ENCODE results near the gene RAMP2. TPM values are rescaled to one million over a fixed set of nuclear protein-coding genes. Genes with fewer than 3 reads are reported as not detected.

The RAMP2 gene
- total RNA-seq, 1 donor from 2014 or later, result not detected

- TF ChIP-seq CTCF (IDR thresholded peaks at IDR 0.05; ENCODE audit: insufficient read depth, low read length, severe bottlenecking), result no peak
- Histone ChIP-seq H3K36me3 (ENCODE audit: control insufficient read depth, insufficient read depth, low read length) (peaks cover 14% of the 10 kb centered on the region), H3K27me3 (ENCODE audit: control insufficient read depth, insufficient read depth, low read length) (no peaks in the 10 kb centered on the region), H3K4me3 (ENCODE audit: low read depth, low read length) (peak overlapping the region; percentile 72)
- FAIRE-seq (no peak), DNase-seq (ENCODE audit: low read depth) (peak; percentile 51)
Observed at GRCh38 chr17:42774066-42774745, 13.2 kb downstream of the RAMP2 start.

- Histone ChIP-seq H3K27me3 (ENCODE audit: control insufficient read depth, insufficient read depth, low read length) (no peaks in the 10 kb centered on the region), H3K4me3 (ENCODE audit: low read depth, low read length) (no peak overlapping the region), H3K36me3 (ENCODE audit: control insufficient read depth, insufficient read depth, low read length) (peaks cover 14% of the 10 kb centered on the region)
- DNase-seq (ENCODE audit: low read depth), result no peak
- FAIRE-seq, result no peak
- TF ChIP-seq CTCF (IDR thresholded peaks at IDR 0.05; ENCODE audit: insufficient read depth, low read length, severe bottlenecking), result no peak
Observed at GRCh38 chr17:42775534-42776098, 14.6 kb downstream of the RAMP2 start.

- DNase-seq (ENCODE audit: low read depth) (no peak), FAIRE-seq (no peak)
- Histone ChIP-seq H3K4me3 (ENCODE audit: low read depth, low read length) (no peak overlapping the region), H3K36me3 (ENCODE audit: control insufficient read depth, insufficient read depth, low read length) (peaks cover 14% of the 10 kb centered on the region), H3K27me3 (ENCODE audit: control insufficient read depth, insufficient read depth, low read length) (peaks cover 6% of the 10 kb centered on the region)
- no peak for TF ChIP-seq CTCF (IDR thresholded peaks at IDR 0.05; ENCODE audit: insufficient read depth, low read length, severe bottlenecking)
Observed at GRCh38 chr17:42778570-42778969, 17.5 kb downstream of the RAMP2 start.

- TF ChIP-seq CTCF (IDR thresholded peaks at IDR 0.05; ENCODE audit: insufficient read depth, low read length, severe bottlenecking), result no peak
- H3K27me3 ChIP-seq (ENCODE audit: control insufficient read depth, insufficient read depth, low read length), result peaks cover 6% of the 10 kb centered on the region
- H3K4me3 ChIP-seq (ENCODE audit: low read depth, low read length), result no peak overlapping the region
- DNase-seq (ENCODE audit: low read depth) (no peak), FAIRE-seq (no peak)
- peaks cover 14% of the 10 kb centered on the region for H3K36me3 ChIP-seq (ENCODE audit: control insufficient read depth, insufficient read depth, low read length)
Observed at GRCh38 chr17:42779304-42779935, 18.4 kb downstream of the RAMP2 start.

GRCh38 chr17:42779936-42780850 is 19.2 kb downstream of the RAMP2 start, which contains the start of gene WNK4:
Gene WNK4, plus strand, starts transcription at chr17:42780610. Its CDS starts 89 bp downstream, at chr17:42780699.
- DNase-seq (ENCODE audit: low read depth) (no peak), FAIRE-seq (no peak)
- peaks cover 14% of the 10 kb centered on the region for H3K36me3 ChIP-seq (ENCODE audit: control insufficient read depth, insufficient read depth, low read length)
- H3K4me3 ChIP-seq (ENCODE audit: low read depth, low read length), result peak within 1 kb of the TSS; percentile 29
- no peak for TF ChIP-seq CTCF (IDR thresholded peaks at IDR 0.05; ENCODE audit: insufficient read depth, low read length, severe bottlenecking)
- H3K27me3 ChIP-seq (ENCODE audit: control insufficient read depth, insufficient read depth, low read length), result peaks cover 6% of the 10 kb centered on the region
